ENCODE measurements around the gene DHRS9. TPM values are rescaled to one million over a fixed set of nuclear protein-coding genes. Genes with fewer than 3 reads are reported as not detected.

The DHRS9 gene
- total RNA-seq (2014; rRNA removed; shearing (Covaris generic); ENCODE audit: low replicate concordance): 0.40 and 2.1 TPM in 2 replicates

GRCh38 chr2:169069341-169069740 lies at the start of gene DHRS9:
DHRS9 (plus strand) TSS chr2:169069563; CDS start chr2:169081582, 12,019 bp downstream.
- Histone ChIP-seq H3K79me2 (ENCODE audit: low read length) (no peaks in the 10 kb centered on the region), H3K4me3 (ENCODE audit: low read length) (no peak within 1 kb of the TSS), H4K20me1 (ENCODE audit: insufficient read depth, low read depth, low read length) (no peaks in the 10 kb centered on the region), H2AFZ (ENCODE audit: low read length) (no peak within 1 kb of the TSS), H3K36me3 (ENCODE audit: insufficient read depth, low read length) (no peaks in the 10 kb centered on the region), H3K9me2 (replicated peaks; ENCODE audit: insufficient read depth, low read length) (no peaks in the 10 kb centered on the region), H3K9ac (ENCODE audit: low read length) (no peak within 1 kb of the TSS), H3K27me3 (ENCODE audit: low read length) (no peaks in the 10 kb centered on the region), H3K4me1 (ENCODE audit: low read length) (no peaks in the 10 kb centered on the region), H3K4me2 (ENCODE audit: low read depth, low read length, poor library complexity, severe bottlenecking) (no peak within 1 kb of the TSS), H3K27ac (ENCODE audit: low read length) (no peak within 1 kb of the TSS), H3K9me3 (ENCODE audit: low read length) (no peaks in the 10 kb centered on the region)
- DNase-seq: no peak

DNA sequence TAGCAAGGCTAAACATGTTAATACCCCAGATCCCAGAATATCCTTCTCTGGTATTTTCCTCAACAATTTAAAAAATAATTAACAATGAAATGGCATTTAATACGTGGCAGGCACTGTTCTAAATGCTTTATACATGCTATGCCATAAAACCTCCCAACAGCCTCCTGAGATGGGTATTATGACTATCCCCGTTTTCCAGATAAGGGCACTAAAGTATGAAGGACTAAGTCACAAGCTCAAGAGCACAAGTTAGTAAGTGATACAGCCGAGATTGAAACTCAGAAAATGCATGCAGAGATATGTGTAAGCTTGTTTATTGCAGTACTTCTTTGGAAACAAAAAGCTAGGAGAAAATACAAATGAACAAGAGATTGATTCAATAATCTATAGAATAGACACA lies 46.2 kb upstream of the DHRS9 start:
- H2AFZ ChIP-seq (ENCODE audit: low read length): no peak overlapping the region
- H3K4me3 ChIP-seq (ENCODE audit: low read length): no peak overlapping the region
- no peaks in the 10 kb centered on the region for H3K27me3 ChIP-seq (ENCODE audit: low read length)
- H3K36me3 ChIP-seq (ENCODE audit: insufficient read depth, low read length): no peaks in the 10 kb centered on the region
- no peak overlapping the region for H3K4me2 ChIP-seq (ENCODE audit: low read depth, low read length, poor library complexity, severe bottlenecking)
- H3K79me2 ChIP-seq (ENCODE audit: low read length): no peaks in the 10 kb centered on the region
- no peak for DNase-seq
- no peaks in the 10 kb centered on the region for H3K4me1 ChIP-seq (ENCODE audit: low read length)
- H3K27ac ChIP-seq (ENCODE audit: low read length): no peak overlapping the region
- no peaks in the 10 kb centered on the region for H3K9me2 ChIP-seq (replicated peaks; ENCODE audit: insufficient read depth, low read length)
- H3K9me3 ChIP-seq (ENCODE audit: low read length): no peaks in the 10 kb centered on the region
- no peaks in the 10 kb centered on the region for H4K20me1 ChIP-seq (ENCODE audit: insufficient read depth, low read depth, low read length)
- no peak overlapping the region for H3K9ac ChIP-seq (ENCODE audit: low read length)

DNA sequence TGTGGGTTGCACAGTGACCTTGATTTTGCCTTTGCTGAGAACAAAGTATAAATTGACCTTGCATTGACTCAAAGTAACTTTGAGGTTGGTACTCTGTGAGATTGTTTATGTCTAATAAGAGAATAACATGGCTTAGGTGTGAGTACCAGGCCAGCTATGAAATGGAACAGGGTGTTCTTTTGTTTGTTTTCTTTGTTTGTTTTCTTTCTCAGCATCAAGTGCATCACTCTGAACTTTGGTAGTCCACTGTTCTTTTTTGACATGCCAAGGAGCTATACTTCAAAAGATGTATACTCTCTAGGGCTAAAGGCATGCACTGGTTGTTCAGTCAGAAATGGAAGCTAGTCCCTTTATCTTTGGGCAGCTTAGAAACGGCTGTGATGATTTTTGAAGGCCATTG lies 43.3 kb upstream of the DHRS9 start:
- Histone ChIP-seq H3K9ac (ENCODE audit: low read length) (no peak overlapping the region), H3K9me2 (replicated peaks; ENCODE audit: insufficient read depth, low read length) (no peaks in the 10 kb centered on the region), H3K4me1 (ENCODE audit: low read length) (no peaks in the 10 kb centered on the region), H2AFZ (ENCODE audit: low read length) (no peak overlapping the region), H4K20me1 (ENCODE audit: insufficient read depth, low read depth, low read length) (no peaks in the 10 kb centered on the region), H3K9me3 (ENCODE audit: low read length) (no peaks in the 10 kb centered on the region), H3K36me3 (ENCODE audit: insufficient read depth, low read length) (no peaks in the 10 kb centered on the region), H3K4me3 (ENCODE audit: low read length) (no peak overlapping the region), H3K27me3 (ENCODE audit: low read length) (no peaks in the 10 kb centered on the region), H3K27ac (ENCODE audit: low read length) (no peak overlapping the region), H3K4me2 (ENCODE audit: low read depth, low read length, poor library complexity, severe bottlenecking) (no peak overlapping the region), H3K79me2 (ENCODE audit: low read length) (no peaks in the 10 kb centered on the region)
- DNase-seq: no peak

- Histone ChIP-seq H3K9ac (ENCODE audit: low read length) (no peak overlapping the region), H2AFZ (ENCODE audit: low read length) (no peak overlapping the region), H3K79me2 (ENCODE audit: low read length) (no peaks in the 10 kb centered on the region), H3K9me3 (ENCODE audit: low read length) (no peaks in the 10 kb centered on the region), H3K36me3 (ENCODE audit: insufficient read depth, low read length) (no peaks in the 10 kb centered on the region), H3K27ac (ENCODE audit: low read length) (no peak overlapping the region), H3K4me1 (ENCODE audit: low read length) (no peaks in the 10 kb centered on the region), H4K20me1 (ENCODE audit: insufficient read depth, low read depth, low read length) (no peaks in the 10 kb centered on the region), H3K4me3 (ENCODE audit: low read length) (no peak overlapping the region), H3K9me2 (replicated peaks; ENCODE audit: insufficient read depth, low read length) (no peaks in the 10 kb centered on the region), H3K4me2 (ENCODE audit: low read depth, low read length, poor library complexity, severe bottlenecking) (no peak overlapping the region), H3K27me3 (ENCODE audit: low read length) (no peaks in the 10 kb centered on the region)
- no peak for DNase-seq
Measured at GRCh38 chr2:169027234-169027633, 42.1 kb upstream of the DHRS9 start.

DNA sequence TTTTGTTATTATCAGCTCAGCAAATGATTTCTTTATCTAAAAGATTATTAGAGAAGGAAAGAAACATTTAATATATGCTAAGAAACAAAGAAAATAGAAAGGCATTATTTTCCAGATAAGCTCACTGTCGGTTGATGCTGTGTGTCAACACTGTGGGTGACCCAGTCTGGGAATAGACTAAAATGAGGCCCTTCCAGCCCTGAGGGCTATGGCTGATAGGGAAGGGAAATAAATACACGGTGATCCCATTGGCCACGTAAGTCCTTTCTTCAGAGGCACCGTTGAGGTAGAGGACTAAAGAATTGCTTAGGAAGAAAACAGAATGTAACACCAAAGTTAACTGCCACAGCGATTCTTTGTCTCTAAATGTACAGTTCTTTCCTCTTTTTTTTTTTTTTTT lies 40.0 kb upstream of the DHRS9 start:
- H3K4me3 ChIP-seq (ENCODE audit: low read length): no peak overlapping the region
- H2AFZ ChIP-seq (ENCODE audit: low read length): no peak overlapping the region
- H3K36me3 ChIP-seq (ENCODE audit: insufficient read depth, low read length): no peaks in the 10 kb centered on the region
- no peaks in the 10 kb centered on the region for H3K79me2 ChIP-seq (ENCODE audit: low read length)
- H3K9me2 ChIP-seq (replicated peaks; ENCODE audit: insufficient read depth, low read length): no peaks in the 10 kb centered on the region
- H3K4me2 ChIP-seq (ENCODE audit: low read depth, low read length, poor library complexity, severe bottlenecking): no peak overlapping the region
- H4K20me1 ChIP-seq (ENCODE audit: insufficient read depth, low read depth, low read length): no peaks in the 10 kb centered on the region
- no peak overlapping the region for H3K27ac ChIP-seq (ENCODE audit: low read length)
- H3K27me3 ChIP-seq (ENCODE audit: low read length): no peaks in the 10 kb centered on the region
- no peaks in the 10 kb centered on the region for H3K4me1 ChIP-seq (ENCODE audit: low read length)
- DNase-seq: no peak
- H3K9me3 ChIP-seq (ENCODE audit: low read length): no peaks in the 10 kb centered on the region
- H3K9ac ChIP-seq (ENCODE audit: low read length): no peak overlapping the region

DNA sequence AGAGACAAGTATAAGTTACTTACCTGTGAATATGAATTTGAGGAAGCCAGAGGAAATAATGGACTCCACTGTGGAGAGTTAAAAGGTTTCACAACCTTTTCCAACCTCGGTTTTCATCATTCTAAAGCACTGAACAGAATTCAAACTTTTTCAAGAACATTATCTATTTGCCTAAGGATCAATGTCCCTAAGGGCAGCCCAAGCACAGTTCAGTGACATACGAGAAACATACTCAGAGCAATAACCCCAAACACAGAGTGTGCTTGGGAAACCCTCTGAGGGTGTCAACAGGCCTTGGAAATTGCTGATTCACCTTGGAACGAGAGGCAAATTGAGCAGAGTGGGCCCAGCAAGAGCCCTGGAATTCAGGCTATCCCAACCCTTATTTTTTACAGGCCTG lies 38.2 kb upstream of the DHRS9 start, which contains the start of gene ABCB11:
ABCB11 (minus strand) TSS at position 123 of the 400 bp plus-strand sequence. CDS start 13,199 bp downstream, outside the sequence.
- Histone ChIP-seq H3K36me3 (ENCODE audit: insufficient read depth, low read length) (no peaks in the 10 kb centered on the region), H3K79me2 (ENCODE audit: low read length) (no peaks in the 10 kb centered on the region), H4K20me1 (ENCODE audit: insufficient read depth, low read depth, low read length) (no peaks in the 10 kb centered on the region), H3K9me3 (ENCODE audit: low read length) (no peaks in the 10 kb centered on the region), H3K27me3 (ENCODE audit: low read length) (no peaks in the 10 kb centered on the region), H3K9me2 (replicated peaks; ENCODE audit: insufficient read depth, low read length) (no peaks in the 10 kb centered on the region), H3K9ac (ENCODE audit: low read length) (no peak within 1 kb of the TSS), H3K4me3 (ENCODE audit: low read length) (no peak within 1 kb of the TSS), H3K27ac (ENCODE audit: low read length) (no peak within 1 kb of the TSS), H3K4me2 (ENCODE audit: low read depth, low read length, poor library complexity, severe bottlenecking) (no peak within 1 kb of the TSS), H2AFZ (ENCODE audit: low read length) (no peak within 1 kb of the TSS), H3K4me1 (ENCODE audit: low read length) (no peaks in the 10 kb centered on the region)
- DNase-seq: no peak

DNA sequence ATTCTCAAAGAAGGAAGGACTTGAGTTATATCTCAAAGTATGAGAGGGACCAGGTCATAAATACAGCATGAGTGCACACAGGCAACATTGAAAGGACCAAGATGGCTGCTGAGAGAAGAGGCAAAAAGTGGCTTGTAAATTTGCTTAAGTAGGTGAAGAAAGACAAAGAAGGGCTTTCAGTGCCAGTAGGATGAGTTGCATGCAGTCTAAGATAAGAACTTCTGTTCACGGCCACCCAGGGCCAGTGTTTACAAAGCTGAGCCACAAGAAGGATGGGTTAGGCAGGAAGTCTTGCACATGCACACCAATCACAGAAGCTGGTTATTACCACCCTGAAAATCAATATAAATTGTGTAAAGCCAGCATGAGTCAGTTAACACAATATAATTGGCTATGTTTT lies 35.1 kb upstream of the DHRS9 start:
- Histone ChIP-seq H3K9ac (ENCODE audit: low read length) (no peak overlapping the region), H3K4me3 (ENCODE audit: low read length) (no peak overlapping the region), H3K9me2 (replicated peaks; ENCODE audit: insufficient read depth, low read length) (no peaks in the 10 kb centered on the region), H3K9me3 (ENCODE audit: low read length) (no peaks in the 10 kb centered on the region), H3K4me2 (ENCODE audit: low read depth, low read length, poor library complexity, severe bottlenecking) (no peak overlapping the region), H3K36me3 (ENCODE audit: insufficient read depth, low read length) (no peaks in the 10 kb centered on the region), H2AFZ (ENCODE audit: low read length) (no peak overlapping the region), H3K4me1 (ENCODE audit: low read length) (no peaks in the 10 kb centered on the region), H3K27me3 (ENCODE audit: low read length) (no peaks in the 10 kb centered on the region), H4K20me1 (ENCODE audit: insufficient read depth, low read depth, low read length) (no peaks in the 10 kb centered on the region), H3K27ac (ENCODE audit: low read length) (no peak overlapping the region), H3K79me2 (ENCODE audit: low read length) (no peaks in the 10 kb centered on the region)
- no peak for DNase-seq

- Histone ChIP-seq H3K36me3 (ENCODE audit: insufficient read depth, low read length) (no peaks in the 10 kb centered on the region), H2AFZ (ENCODE audit: low read length) (no peak overlapping the region), H3K4me1 (ENCODE audit: low read length) (no peaks in the 10 kb centered on the region; the same call in 1 of the 2 replicates), H3K79me2 (ENCODE audit: low read length) (no peaks in the 10 kb centered on the region), H4K20me1 (ENCODE audit: insufficient read depth, low read depth, low read length) (no peaks in the 10 kb centered on the region), H3K4me3 (ENCODE audit: low read length) (no peak overlapping the region), H3K4me2 (ENCODE audit: low read depth, low read length, poor library complexity, severe bottlenecking) (no peak overlapping the region), H3K27me3 (ENCODE audit: low read length) (no peaks in the 10 kb centered on the region), H3K27ac (ENCODE audit: low read length) (no peak overlapping the region), H3K9me3 (ENCODE audit: low read length) (no peaks in the 10 kb centered on the region), H3K9ac (ENCODE audit: low read length) (no peak overlapping the region), H3K9me2 (replicated peaks; ENCODE audit: insufficient read depth, low read length) (no peaks in the 10 kb centered on the region)
- DNase-seq: no peak
Measured at GRCh38 chr2:169034984-169035544, 34.3 kb upstream of the DHRS9 start.

Data from Karpas-422 (cell line).